Measurements from ENCODE around the gene SLC9A8.

SLC9A8 gene

DNA sequence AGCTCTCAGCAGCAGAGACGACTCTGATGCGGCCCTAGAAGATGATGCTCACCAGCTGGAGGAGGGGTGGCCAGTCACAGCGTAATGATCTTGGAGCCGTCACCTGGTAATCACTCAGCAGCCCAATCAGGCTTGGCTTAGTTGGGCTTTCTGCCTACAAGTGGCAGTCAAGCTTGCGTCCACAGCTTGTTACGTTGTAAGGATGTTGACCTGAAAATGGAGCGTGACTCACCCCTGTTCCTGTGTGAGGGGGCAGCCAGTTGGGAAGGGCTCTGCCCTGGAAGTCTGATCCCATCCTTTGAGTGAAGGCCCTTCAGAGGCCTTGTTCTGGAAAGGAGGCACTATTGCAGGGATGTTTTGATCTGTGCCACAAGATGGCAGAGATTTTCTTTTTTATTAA, 52.9 kb downstream of the SLC9A8 start:
- Histone ChIP-seq H2AFZ (ENCODE audit: low read length) (no peak overlapping the region), H3F3A (ENCODE audit: insufficient read depth, low read length) (no peaks in the 10 kb centered on the region), H3K9me2 (replicated peaks; ENCODE audit: insufficient read depth, low read length) (no peaks in the 10 kb centered on the region), H3K27ac (ENCODE audit: low read length) (no peak overlapping the region), H3K36me3 (replicated peaks; ENCODE audit: insufficient read depth, low read length) (no peaks in the 10 kb centered on the region; the same call in 1 of the 2 replicates), H4K20me1 (ENCODE audit: insufficient read depth, low read length) (no peaks in the 10 kb centered on the region), H3K79me2 (ENCODE audit: low read length) (no peaks in the 10 kb centered on the region), H3K9ac (ENCODE audit: low read length) (no peak overlapping the region), H3K27me3 (replicated peaks; ENCODE audit: insufficient read depth, low read length) (no peaks in the 10 kb centered on the region), H3K4me3 (ENCODE audit: low read length) (no peak overlapping the region), H3K4me2 (ENCODE audit: low read depth, low read length) (no peak overlapping the region), H3K4me1 (ENCODE audit: low read length) (no peaks in the 10 kb centered on the region), H3K9me3 (replicated peaks; ENCODE audit: insufficient read depth, low read length) (no peaks in the 10 kb centered on the region)
- TF ChIP-seq, protein P1, sequence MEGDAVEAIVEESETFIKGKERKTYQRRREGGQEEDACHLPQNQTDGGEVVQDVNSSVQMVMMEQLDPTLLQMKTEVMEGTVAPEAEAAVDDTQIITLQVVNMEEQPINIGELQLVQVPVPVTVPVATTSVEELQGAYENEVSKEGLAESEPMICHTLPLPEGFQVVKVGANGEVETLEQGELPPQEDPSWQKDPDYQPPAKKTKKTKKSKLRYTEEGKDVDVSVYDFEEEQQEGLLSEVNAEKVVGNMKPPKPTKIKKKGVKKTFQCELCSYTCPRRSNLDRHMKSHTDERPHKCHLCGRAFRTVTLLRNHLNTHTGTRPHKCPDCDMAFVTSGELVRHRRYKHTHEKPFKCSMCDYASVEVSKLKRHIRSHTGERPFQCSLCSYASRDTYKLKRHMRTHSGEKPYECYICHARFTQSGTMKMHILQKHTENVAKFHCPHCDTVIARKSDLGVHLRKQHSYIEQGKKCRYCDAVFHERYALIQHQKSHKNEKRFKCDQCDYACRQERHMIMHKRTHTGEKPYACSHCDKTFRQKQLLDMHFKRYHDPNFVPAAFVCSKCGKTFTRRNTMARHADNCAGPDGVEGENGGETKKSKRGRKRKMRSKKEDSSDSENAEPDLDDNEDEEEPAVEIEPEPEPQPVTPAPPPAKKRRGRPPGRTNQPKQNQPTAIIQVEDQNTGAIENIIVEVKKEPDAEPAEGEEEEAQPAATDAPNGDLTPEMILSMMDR (IDR thresholded peaks at IDR 0.05; ENCODE audit: low read length) = no peak
- TF ChIP-seq EZH2phosphoT487 (IDR thresholded peaks at IDR 0.05; ENCODE audit: low read length) (no peak), EZH2 (optimal IDR thresholded peaks at IDR 0.05; ENCODE audit: low read depth, low read length) (no peak)
- no peak for DNase-seq

DNA sequence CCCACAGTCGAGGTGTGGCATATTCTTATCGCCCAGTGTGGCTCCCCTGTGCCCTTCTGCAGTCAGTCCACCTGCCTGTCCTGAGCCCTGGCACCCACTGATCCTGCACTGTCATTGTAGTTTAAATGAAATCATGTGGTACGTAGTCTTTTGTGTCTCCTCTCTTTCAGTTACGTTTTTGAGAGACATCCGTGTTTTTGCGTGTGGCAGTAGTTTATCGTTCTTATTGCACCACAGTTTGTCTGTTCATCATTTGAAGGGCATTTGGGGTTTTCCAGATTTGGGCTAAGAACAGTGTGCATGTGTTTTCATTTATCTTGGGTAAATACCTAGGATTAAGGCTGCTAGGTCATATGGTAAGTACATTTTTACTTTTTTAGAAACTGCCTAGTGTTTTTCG, 53.4 kb downstream of the SLC9A8 start:
- Histone ChIP-seq H3K9me3 (replicated peaks; ENCODE audit: insufficient read depth, low read length) (no peaks in the 10 kb centered on the region), H2AFZ (ENCODE audit: low read length) (no peak overlapping the region), H3K9me2 (replicated peaks; ENCODE audit: insufficient read depth, low read length) (no peaks in the 10 kb centered on the region), H3K79me2 (ENCODE audit: low read length) (no peaks in the 10 kb centered on the region), H3K4me2 (ENCODE audit: low read depth, low read length) (no peak overlapping the region), H3K4me1 (ENCODE audit: low read length) (no peaks in the 10 kb centered on the region), H3F3A (ENCODE audit: insufficient read depth, low read length) (no peaks in the 10 kb centered on the region), H4K20me1 (ENCODE audit: insufficient read depth, low read length) (no peaks in the 10 kb centered on the region), H3K36me3 (replicated peaks; ENCODE audit: insufficient read depth, low read length) (no peaks in the 10 kb centered on the region; the same call in 1 of the 2 replicates), H3K27ac (ENCODE audit: low read length) (no peak overlapping the region), H3K27me3 (replicated peaks; ENCODE audit: insufficient read depth, low read length) (no peaks in the 10 kb centered on the region), H3K9ac (ENCODE audit: low read length) (no peak overlapping the region), H3K4me3 (ENCODE audit: low read length) (no peak overlapping the region)
- DNase-seq = no peak
- TF ChIP-seq EZH2phosphoT487 (IDR thresholded peaks at IDR 0.05; ENCODE audit: low read length) (no peak), EZH2 (optimal IDR thresholded peaks at IDR 0.05; ENCODE audit: low read depth, low read length) (no peak)
- TF ChIP-seq, protein P1 (IDR thresholded peaks at IDR 0.05; ENCODE audit: low read length) = no peak

DNA sequence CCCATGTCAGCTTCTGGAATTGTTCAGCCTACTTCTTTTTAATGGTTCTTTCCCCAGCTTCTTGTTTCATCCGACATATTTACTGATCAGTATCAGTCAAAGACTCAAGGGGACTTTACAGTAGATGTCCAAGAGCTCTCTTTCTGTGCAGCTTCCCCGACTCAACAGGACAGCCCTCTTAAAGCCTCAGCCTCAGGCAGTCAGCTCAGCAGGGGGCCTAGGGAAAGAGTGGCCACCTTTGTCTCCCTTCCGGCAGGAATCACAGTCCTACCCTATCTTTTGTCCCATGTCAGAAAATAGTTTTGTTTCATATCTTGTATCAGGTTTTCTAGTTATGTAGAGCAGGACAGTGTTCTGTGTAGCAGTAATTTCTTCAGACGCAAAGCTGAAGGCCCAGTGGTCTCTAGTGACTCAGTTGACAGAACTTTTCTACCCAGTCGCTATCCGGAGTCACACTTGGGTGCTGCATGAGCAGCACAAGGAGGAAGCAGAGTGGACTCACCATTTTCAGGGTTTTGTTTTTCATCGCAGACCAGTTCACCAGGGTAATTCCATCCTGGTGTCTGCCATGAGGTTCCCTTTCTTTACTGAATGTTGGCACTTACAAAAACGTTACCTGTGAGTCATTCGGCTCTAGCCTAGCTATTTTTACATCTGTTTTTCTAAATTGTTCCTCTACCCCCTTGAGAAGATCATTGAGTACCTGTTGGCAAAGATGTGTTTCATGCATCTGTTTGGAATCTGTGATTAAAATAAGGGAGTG, 55.0 kb downstream of the SLC9A8 start:
- no peak for DNase-seq
- TF ChIP-seq EZH2phosphoT487 (IDR thresholded peaks at IDR 0.05; ENCODE audit: low read length) (no peak), EZH2 (optimal IDR thresholded peaks at IDR 0.05; ENCODE audit: low read depth, low read length) (no peak)
- TF ChIP-seq, protein P1 (IDR thresholded peaks at IDR 0.05; ENCODE audit: low read length) = no peak
- H3K4me1 ChIP-seq (ENCODE audit: low read length) = no peaks in the 10 kb centered on the region
- H3K27me3 ChIP-seq (replicated peaks; ENCODE audit: insufficient read depth, low read length) = no peaks in the 10 kb centered on the region
- H3K4me3 ChIP-seq (ENCODE audit: low read length) = no peak overlapping the region
- no peaks in the 10 kb centered on the region for H4K20me1 ChIP-seq (ENCODE audit: insufficient read depth, low read length)
- H3F3A ChIP-seq (ENCODE audit: insufficient read depth, low read length) = no peaks in the 10 kb centered on the region
- no peak overlapping the region for H2AFZ ChIP-seq (ENCODE audit: low read length)
- H3K9me2 ChIP-seq (replicated peaks; ENCODE audit: insufficient read depth, low read length) = no peaks in the 10 kb centered on the region
- H3K27ac ChIP-seq (ENCODE audit: low read length) = no peak overlapping the region
- no peak overlapping the region for H3K9ac ChIP-seq (ENCODE audit: low read length)
- no peaks in the 10 kb centered on the region; the same call in 1 of the 2 replicates for H3K36me3 ChIP-seq (replicated peaks; ENCODE audit: insufficient read depth, low read length)
- no peaks in the 10 kb centered on the region for H3K9me3 ChIP-seq (replicated peaks; ENCODE audit: insufficient read depth, low read length)
- H3K79me2 ChIP-seq (ENCODE audit: low read length) = no peaks in the 10 kb centered on the region
- H3K4me2 ChIP-seq (ENCODE audit: low read depth, low read length) = no peak overlapping the region

Data from MM.1S (cell line).